KMS-11 (cell line): ENCODE measurements around the gene BLCAP.

Source experiments
- H2AFZ ChIP-seq: fragments of 200-600 bp; sonication (generic); 2 replicates; pipeline ENCODE4 v1.6.1; 2016; ENCODE audit warnings: antibody characterized with exemption, mixed run types, low read depth
- H3K27ac ChIP-seq: fragments of 200-600 bp; sonication (generic); 2 replicates; pipeline ENCODE4 v1.6.1; 2016; ENCODE audit warnings: mild to moderate bottlenecking, mixed run types
- H3K27me3 ChIP-seq: fragments of 200-600 bp; sonication (generic); 2 replicates; pipeline ENCODE4 v1.6.1; 2017; ENCODE audit warnings: mild to moderate bottlenecking, low read depth, mixed run types, moderate library complexity; ENCODE audit not compliant: insufficient read depth
- H3K36me3 ChIP-seq: fragments of 200-600 bp; sonication (generic); 2 replicates; pipeline ENCODE4 v1.6.1; 2017; ENCODE audit warnings: mild to moderate bottlenecking, mixed run types; ENCODE audit not compliant: insufficient read depth
- H3K4me1 ChIP-seq: fragments of 200-600 bp; sonication (generic); 2 replicates; pipeline ENCODE4 v1.6.1; 2016; ENCODE audit warnings: mild to moderate bottlenecking, low read depth, mixed run types; ENCODE audit not compliant: poor library complexity, severe bottlenecking
- H3K4me2 ChIP-seq: fragments of 200-600 bp; sonication (generic); 2 replicates; pipeline ENCODE4 v1.7.0; 2016; ENCODE audit warnings: mild to moderate bottlenecking, mixed run types
- H3K4me3 ChIP-seq: fragments of 200-600 bp; sonication (generic); IDR thresholded peaks from 2 replicates; pipeline ENCODE4 v1.6.1; 2017; ENCODE audit warnings: low read depth, low read length, mixed read lengths; ENCODE audit not compliant: insufficient read depth
- H3K79me2 ChIP-seq: fragments of 200-600 bp; sonication (generic); 2 replicates; pipeline ENCODE4 v1.6.1; 2016; ENCODE audit warnings: low read depth, mixed run types; ENCODE audit not compliant: insufficient read depth
- H3K9ac ChIP-seq: fragments of 200-600 bp; sonication (generic); 2 replicates; pipeline ENCODE4 v1.6.1; 2016; ENCODE audit warnings: mild to moderate bottlenecking, mixed run types
- H4K20me1 ChIP-seq: fragments of 200-600 bp; sonication (generic); 2 replicates; pipeline ENCODE4 v1.6.1; 2016; ENCODE audit warnings: mild to moderate bottlenecking, mixed run types; ENCODE audit not compliant: insufficient read depth
- TF ChIP-seq, protein P1 (sequence below): fragments of 200-600 bp; sonication (generic); conservative IDR thresholded peaks from 2 replicates; pipeline ENCODE4 v1.6.1; 2017; ENCODE audit warnings: low read depth, mild to moderate bottlenecking, antibody characterized with exemption, low read length, moderate library complexity, mixed read lengths

The BLCAP gene

GRCh38 chr20:37510226-37510625 is 17.4 kb downstream of the BLCAP start:
- Histone ChIP-seq H3K36me3 (no peaks in the 10 kb centered on the region), H3K9ac (no peak overlapping the region), H3K4me2 (no peak overlapping the region), H2AFZ (no peak overlapping the region), H4K20me1 (no peaks in the 10 kb centered on the region), H3K27me3 (no peaks in the 10 kb centered on the region), H3K27ac (no peak overlapping the region), H3K79me2 (no peaks in the 10 kb centered on the region), H3K4me3 (no peak overlapping the region), H3K4me1 (no peaks in the 10 kb centered on the region)
- TF ChIP-seq, protein P1, sequence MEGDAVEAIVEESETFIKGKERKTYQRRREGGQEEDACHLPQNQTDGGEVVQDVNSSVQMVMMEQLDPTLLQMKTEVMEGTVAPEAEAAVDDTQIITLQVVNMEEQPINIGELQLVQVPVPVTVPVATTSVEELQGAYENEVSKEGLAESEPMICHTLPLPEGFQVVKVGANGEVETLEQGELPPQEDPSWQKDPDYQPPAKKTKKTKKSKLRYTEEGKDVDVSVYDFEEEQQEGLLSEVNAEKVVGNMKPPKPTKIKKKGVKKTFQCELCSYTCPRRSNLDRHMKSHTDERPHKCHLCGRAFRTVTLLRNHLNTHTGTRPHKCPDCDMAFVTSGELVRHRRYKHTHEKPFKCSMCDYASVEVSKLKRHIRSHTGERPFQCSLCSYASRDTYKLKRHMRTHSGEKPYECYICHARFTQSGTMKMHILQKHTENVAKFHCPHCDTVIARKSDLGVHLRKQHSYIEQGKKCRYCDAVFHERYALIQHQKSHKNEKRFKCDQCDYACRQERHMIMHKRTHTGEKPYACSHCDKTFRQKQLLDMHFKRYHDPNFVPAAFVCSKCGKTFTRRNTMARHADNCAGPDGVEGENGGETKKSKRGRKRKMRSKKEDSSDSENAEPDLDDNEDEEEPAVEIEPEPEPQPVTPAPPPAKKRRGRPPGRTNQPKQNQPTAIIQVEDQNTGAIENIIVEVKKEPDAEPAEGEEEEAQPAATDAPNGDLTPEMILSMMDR = no peak

DNA sequence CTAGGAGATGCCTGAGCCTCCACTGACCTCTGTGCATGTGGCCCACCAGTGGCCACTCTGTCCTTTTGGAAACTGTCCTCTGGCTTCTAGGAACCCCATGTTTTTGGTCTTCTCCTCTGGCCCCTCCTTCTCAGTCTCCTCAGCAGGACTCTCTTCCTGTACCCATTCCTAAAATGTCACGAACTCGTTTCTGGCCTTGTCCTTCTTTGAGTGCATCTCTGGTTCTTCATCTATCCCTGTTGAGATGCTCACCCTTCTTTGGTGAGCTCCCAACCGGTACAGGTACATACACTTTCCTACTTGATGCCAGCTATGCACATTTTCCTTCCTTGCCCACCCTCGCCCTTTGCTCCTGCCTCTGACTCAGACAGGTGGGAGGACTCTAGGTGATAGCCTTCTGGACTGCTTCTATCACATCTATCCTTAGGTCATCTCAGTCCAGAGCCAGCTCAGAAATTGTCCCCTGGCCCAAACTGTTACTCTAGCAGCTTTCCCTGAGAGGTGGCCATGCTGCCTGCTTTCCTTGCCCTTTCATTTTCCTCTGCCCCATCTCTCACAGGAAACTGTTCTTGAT is 21.4 kb downstream of the BLCAP start:
- Histone ChIP-seq H3K4me1 (no peaks in the 10 kb centered on the region), H3K27me3 (no peaks in the 10 kb centered on the region), H3K79me2 (no peaks in the 10 kb centered on the region), H3K4me3 (no peak overlapping the region), H2AFZ (no peak overlapping the region), H3K4me2 (no peak overlapping the region), H3K36me3 (no peaks in the 10 kb centered on the region), H3K9ac (no peak overlapping the region), H3K27ac (no peak overlapping the region), H4K20me1 (no peaks in the 10 kb centered on the region)
- TF ChIP-seq, protein P1 = no peak

- TF ChIP-seq, protein P1 = no peak
- Histone ChIP-seq H3K4me2 (no peak overlapping the region), H3K27ac (no peak overlapping the region), H3K36me3 (no peaks in the 10 kb centered on the region), H3K27me3 (no peaks in the 10 kb centered on the region), H3K4me3 (no peak overlapping the region), H4K20me1 (no peaks in the 10 kb centered on the region), H3K79me2 (no peaks in the 10 kb centered on the region), H3K4me1 (no peaks in the 10 kb centered on the region), H3K9ac (no peak overlapping the region), H2AFZ (no peak overlapping the region)
These were observed 22.2 kb downstream of the BLCAP start for GRCh38 chr20:37505263-37506151.

- H3K27ac ChIP-seq = no peak overlapping the region
- TF ChIP-seq, protein P1 = no peak
- no peak overlapping the region for H2AFZ ChIP-seq
- no peaks in the 10 kb centered on the region for H3K27me3 ChIP-seq
- no peaks in the 10 kb centered on the region for H3K4me1 ChIP-seq
- no peaks in the 10 kb centered on the region for H3K79me2 ChIP-seq
- no peaks in the 10 kb centered on the region for H3K36me3 ChIP-seq
- no peak overlapping the region for H3K9ac ChIP-seq
- H3K4me3 ChIP-seq = no peak overlapping the region
- no peak overlapping the region for H3K4me2 ChIP-seq
- H4K20me1 ChIP-seq = no peaks in the 10 kb centered on the region
These were observed 23.1 kb downstream of the BLCAP start for GRCh38 chr20:37504404-37505096.
